SK-N-SH (cell line): Measurements from ENCODE around the gene MYO9B. TPM values are rescaled to one million over a fixed set of nuclear protein-coding genes. Genes with fewer than 3 reads are reported as not detected.

Experiments
- CTCF ChIA-PET: fragments of 300-600, 350-600 bp; formaldehyde crosslinking; extraction: SDS; loops from one replicate; lab custom pipeline; 2021; lab: Yijun Ruan, JAX
- POLR2A ChIA-PET: fragments of 350-600 bp; sonication (Branson Sonifier 250); formaldehyde crosslinking; extraction: SDS; loops from one replicate; lab custom pipeline; 2020; ENCODE audit warnings: antibody characterized with exemption, inconsistent platforms; lab: Yijun Ruan, JAX
- DNase-seq: peaks from one replicate; pipeline ENCODE4 v3.0.0; 2012
- H2AFZ ChIP-seq: fragments of 200-600 bp; sonication (generic); 2 replicates; pipeline ENCODE4 v1.8.1; 2016; ENCODE audit warnings: antibody characterized with exemption, mild to moderate bottlenecking, low read depth
- H3F3A ChIP-seq: fragments of 200-600 bp; sonication (generic); replicated peaks from 2 replicates; pipeline ENCODE3; 2016; ENCODE audit warnings: antibody characterized with exemption, mild to moderate bottlenecking; ENCODE audit not compliant: insufficient read depth
- H3K27ac ChIP-seq, 2 experiments: fragments of 200-500 bp in 1 of 2; fragments of 200-600 bp in 1 of 2; sonication (Bioruptor generic) in 1 of 2; sonication (generic), shearing (Covaris generic) in 1 of 2; 2 replicates each; pipeline versions ENCODE4 v1.5.1 to v1.6.1; 2014 to 2016; ENCODE audit warnings: low read depth in 2 of 2, inconsistent platforms in 1 of 2, low read length in 1 of 2, mild to moderate bottlenecking in 1 of 2, mixed read lengths in 1 of 2
- H3K27me3 ChIP-seq: fragments of 200-600 bp; sonication (generic), shearing (Covaris generic); 2 replicates; pipeline ENCODE4 v1.6.1; 2016; ENCODE audit warnings: mixed run types; ENCODE audit not compliant: insufficient read depth
- H3K36me3 ChIP-seq, 2 experiments: fragments of 200-500 bp in 1 of 2; fragments of 200-600 bp in 1 of 2; sonication (Bioruptor generic) in 1 of 2; sonication (generic) in 1 of 2; replicated peaks in 1 of 2; 2 replicates each; pipeline versions ENCODE3 to v1.5.1; 2014 to 2016; ENCODE audit warnings: low read length in 1 of 2, mild to moderate bottlenecking in 1 of 2; ENCODE audit not compliant: insufficient read depth in 2 of 2, control insufficient read depth in 1 of 2
- H3K4me1 ChIP-seq, 2 experiments: fragments of 200-500 bp in 1 of 2; fragments of 200-600 bp in 1 of 2; sonication (Bioruptor generic) in 1 of 2; sonication (generic), shearing (Covaris generic) in 1 of 2; 2 replicates each; pipeline versions ENCODE4 v1.5.1 to v1.6.1; 2014 to 2016; ENCODE audit warnings: low read depth in 1 of 2, low read length in 1 of 2, mixed run types in 1 of 2; ENCODE audit not compliant: insufficient read depth in 2 of 2, control insufficient read depth in 1 of 2
- H3K4me2 ChIP-seq: fragments of 200-600 bp; sonication (generic), shearing (Covaris generic); 2 replicates; pipeline ENCODE4 v1.6.1; 2017; ENCODE audit warnings: mixed run types
- H3K4me3 ChIP-seq, 2 experiments: fragments of 200-500 bp in 1 of 2; fragments of 200-600 bp in 1 of 2; sonication (Bioruptor generic) in 1 of 2; sonication (generic), shearing (Covaris generic) in 1 of 2; 2 replicates each; pipeline versions ENCODE4 v1.5.1 to v1.8.1; 2014 to 2016; ENCODE audit warnings: low read depth in 2 of 2, inconsistent platforms in 1 of 2, low read length in 1 of 2, mild to moderate bottlenecking in 1 of 2, mixed read lengths in 1 of 2, moderate library complexity in 1 of 2
- H3K79me2 ChIP-seq: fragments of 200-600 bp; sonication (generic); 2 replicates; pipeline ENCODE4 v1.8.1; 2017; ENCODE audit warnings: mild to moderate bottlenecking; ENCODE audit not compliant: insufficient read depth
- H3K9ac ChIP-seq: fragments of 200-600 bp; sonication (generic); 2 replicates; pipeline ENCODE4 v1.6.1; 2017; ENCODE audit warnings: mixed run types
- H3K9me2 ChIP-seq: fragments of 200-600 bp; sonication (generic); 2 replicates; pipeline ENCODE4 v1.6.1; 2017; ENCODE audit warnings: mixed run types
- H3K9me3 ChIP-seq: fragments of 200-600 bp; sonication (generic); 2 replicates; pipeline ENCODE4 v1.6.1; 2017; ENCODE audit warnings: mixed run types, mild to moderate bottlenecking, moderate library complexity
- H4K20me1 ChIP-seq: fragments of 200-600 bp; sonication (generic); 2 replicates; pipeline ENCODE4 v1.6.1; 2017; ENCODE audit warnings: mild to moderate bottlenecking, mixed run types; ENCODE audit not compliant: insufficient read depth
- EP300 ChIP-seq, 2 experiments: IDR thresholded peaks; 2 replicates each; pipeline versions ENCODE4 v1.4.0 to v1.6.1; 2012; ENCODE audit warnings: borderline replicate concordance in 1 of 2, low read depth in 1 of 2, low read length in 1 of 2
- FOSL2 ChIP-seq: IDR thresholded peaks from 2 replicates; pipeline ENCODE4 v1.4.0; 2012; ENCODE audit warnings: low read depth, mild to moderate bottlenecking, moderate library complexity, borderline replicate concordance
- FOXJ3 ChIP-seq: sonication (generic); formaldehyde crosslinking; IDR thresholded peaks from 2 replicates; pipeline ENCODE4 v1.5.1; 2020; ENCODE audit warnings: mild to moderate bottlenecking, missing genetic modification reagents
- FOXM1 ChIP-seq: IDR thresholded peaks from 2 replicates; pipeline ENCODE4 v1.4.0; 2012; ENCODE audit warnings: low read depth, mild to moderate bottlenecking
- GABPA ChIP-seq: IDR thresholded peaks from 2 replicates; pipeline ENCODE4 v1.4.0; 2012; ENCODE audit warnings: low read depth, mild to moderate bottlenecking
- IRF3 ChIP-seq: fragments of 150-350 bp; IDR thresholded peaks from 2 replicates; pipeline ENCODE4 v1.6.1; 2016; ENCODE audit warnings: mild to moderate bottlenecking, low read depth, low read length
- JUND ChIP-seq: IDR thresholded peaks from 2 replicates; pipeline ENCODE4 v1.4.0; 2012
- MEF2A ChIP-seq: IDR thresholded peaks from 2 replicates; pipeline ENCODE4 v1.4.0; 2012; ENCODE audit warnings: low read depth, borderline replicate concordance
- MXI1 ChIP-seq: IDR thresholded peaks from 2 replicates; pipeline ENCODE4 v1.6.1; 2012; ENCODE audit warnings: mild to moderate bottlenecking, low read depth, low read length, improper control_type of control experiment
- NRF1 ChIP-seq: IDR thresholded peaks from 2 replicates; pipeline ENCODE4 v1.6.1; 2012; ENCODE audit warnings: low read depth, mild to moderate bottlenecking, low read length
- POLR2AphosphoS5 ChIP-seq: IDR thresholded peaks from 2 replicates; pipeline ENCODE4 v1.6.1; 2012; ENCODE audit warnings: low read depth, low read length
- RAD21 ChIP-seq: IDR thresholded peaks from 2 replicates; pipeline ENCODE4 v1.6.1; 2012; ENCODE audit warnings: mild to moderate bottlenecking, low read length
- RXRA ChIP-seq: IDR thresholded peaks from 2 replicates; pipeline ENCODE4 v1.4.0; 2012; ENCODE audit warnings: low read depth, mild to moderate bottlenecking, borderline replicate concordance
- SIN3A ChIP-seq: IDR thresholded peaks from 2 replicates; pipeline ENCODE4 v1.6.1; 2012; ENCODE audit warnings: low read depth, mild to moderate bottlenecking, low read length, moderate library complexity, borderline replicate concordance
- TAF1 ChIP-seq: IDR thresholded peaks from 2 replicates; pipeline ENCODE4 v1.6.1; 2012; ENCODE audit warnings: low read depth, mild to moderate bottlenecking, low read length, moderate library complexity, borderline replicate concordance
- TEAD4 ChIP-seq: IDR thresholded peaks from 2 replicates; pipeline ENCODE4 v1.4.0; 2012; ENCODE audit warnings: mild to moderate bottlenecking, borderline replicate concordance; ENCODE audit not compliant: insufficient read depth
- USF1 ChIP-seq: IDR thresholded peaks from 2 replicates; pipeline ENCODE4 v1.4.0; 2012; ENCODE audit warnings: low read depth, borderline replicate concordance
- ZBTB33 ChIP-seq: IDR thresholded peaks from 2 replicates; pipeline ENCODE4 v1.4.0; 2012; ENCODE audit warnings: low read depth, borderline replicate concordance
- WGBS: methylation state at CpG from one replicate; pipeline ENCODE4 v1.1.6; 2017; ENCODE audit warnings: low lambda C conversion rate; 5-methylcytosine and 5-hydroxymethylcytosine counted together
- polyA plus RNA-seq, 3 experiments: library from polyadenylated mRNA; depleted of rRNA; stranded (reverse); fragments of >200 nt; gene quantifications; 2 replicates each; pipeline ENCODE4 v1.2.3, GENCODE V29; 2012
- TF ChIP-seq, protein P1 (sequence below): fragments of 150-350 bp; IDR thresholded peaks from 2 replicates; pipeline ENCODE4 v1.6.1; 2017; ENCODE audit warnings: antibody characterized with exemption, low read length, low read depth, borderline replicate concordance

The MYO9B gene
- polyA plus RNA-seq, 1 of the 3 experiments (the other 2 are of a cell fraction): 37.6 TPM

GRCh38 chr19:17196610-17197009 lies 121.0 kb downstream of the MYO9B start:
- peaks cover 18 to 45% of the 10 kb centered on the region in 2 experiments for H3K36me3 ChIP-seq
- no peak for DNase-seq
- no peaks in the 10 kb centered on the region for H3K27me3 ChIP-seq
- no peak overlapping the region for H3K9ac ChIP-seq
- no peaks in the 10 kb centered on the region for H3K9me2 ChIP-seq
- H3K4me1 ChIP-seq: no peaks in the 10 kb centered on the region
- CTCF ChIA-PET: no interaction called here
- TF ChIP-seq RXRA: no peak
- TF ChIP-seq GABPA: no peak
- no peak for TF ChIP-seq ZBTB33
- no peak for TF ChIP-seq RAD21
- no peak for TF ChIP-seq TEAD4
- TF ChIP-seq, protein P1, sequence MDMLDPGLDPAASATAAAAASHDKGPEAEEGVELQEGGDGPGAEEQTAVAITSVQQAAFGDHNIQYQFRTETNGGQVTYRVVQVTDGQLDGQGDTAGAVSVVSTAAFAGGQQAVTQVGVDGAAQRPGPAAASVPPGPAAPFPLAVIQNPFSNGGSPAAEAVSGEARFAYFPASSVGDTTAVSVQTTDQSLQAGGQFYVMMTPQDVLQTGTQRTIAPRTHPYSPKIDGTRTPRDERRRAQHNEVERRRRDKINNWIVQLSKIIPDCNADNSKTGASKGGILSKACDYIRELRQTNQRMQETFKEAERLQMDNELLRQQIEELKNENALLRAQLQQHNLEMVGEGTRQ: no peak
- TF ChIP-seq JUND: no peak
- TF ChIP-seq FOXM1: no peak
- TF ChIP-seq EP300 (IDR thresholded peaks at IDR 0.05; ENCODE audit: borderline replicate concordance in 1 of 2, low read depth in 1 of 2, low read length in 1 of 2): no peak
- no peak for TF ChIP-seq USF1
- no peak for TF ChIP-seq MEF2A
- TF ChIP-seq FOSL2: no peak
- TF ChIP-seq POLR2AphosphoS5: no peak
- TF ChIP-seq SIN3A: no peak
- TF ChIP-seq TAF1: no peak
- TF ChIP-seq MXI1: no peak
- no peak for TF ChIP-seq NRF1
- TF ChIP-seq IRF3: no peak
- no peak for TF ChIP-seq FOXJ3
- no peaks in the 10 kb centered on the region for H4K20me1 ChIP-seq
- H3K79me2 ChIP-seq: no peaks in the 10 kb centered on the region
- no peaks in the 10 kb centered on the region for H3K9me3 ChIP-seq
- POLR2A ChIA-PET: no interaction called here
- H3K4me3 ChIP-seq: no peak overlapping the region
- H2AFZ ChIP-seq: no peak overlapping the region
- no peak overlapping the region for H3K27ac ChIP-seq
- 99% methylated on average over 7 of the region's 7 CpGs for WGBS
- H3F3A ChIP-seq: no peaks in the 10 kb centered on the region
- H3K4me2 ChIP-seq: no peak overlapping the region
